Epithelial cell of esophagus (primary cell): ENCODE measurements around the gene FANCD2.
A peak's percentile ranks its signal among the peaks of the same experiment; 100 is the strongest.
"Not testable (repeated sequence)": the region's sequence is repeated elsewhere in the genome, so short reads cannot be mapped to it uniquely, and the experiment has no call there.

Experiments used
- DNase-seq: peaks from one replicate; pipeline ENCODE4 v3.0.0; 2010; ENCODE audit warnings: low read depth
- H3K4me3 ChIP-seq: 2 replicates; pipeline ENCODE4 v1.5.1; 2011; ENCODE audit warnings: mild to moderate bottlenecking, low read length, control low read depth
- TF ChIP-seq, protein P1 (sequence below): IDR thresholded peaks from 2 replicates; pipeline ENCODE4 v1.5.1; 2011; ENCODE audit warnings: low read depth, mild to moderate bottlenecking, low read length, control low read depth, inconsistent platforms; ENCODE audit not compliant: insufficient read depth; ENCODE audit errors: missing control alignments

Gene FANCD2

DNA sequence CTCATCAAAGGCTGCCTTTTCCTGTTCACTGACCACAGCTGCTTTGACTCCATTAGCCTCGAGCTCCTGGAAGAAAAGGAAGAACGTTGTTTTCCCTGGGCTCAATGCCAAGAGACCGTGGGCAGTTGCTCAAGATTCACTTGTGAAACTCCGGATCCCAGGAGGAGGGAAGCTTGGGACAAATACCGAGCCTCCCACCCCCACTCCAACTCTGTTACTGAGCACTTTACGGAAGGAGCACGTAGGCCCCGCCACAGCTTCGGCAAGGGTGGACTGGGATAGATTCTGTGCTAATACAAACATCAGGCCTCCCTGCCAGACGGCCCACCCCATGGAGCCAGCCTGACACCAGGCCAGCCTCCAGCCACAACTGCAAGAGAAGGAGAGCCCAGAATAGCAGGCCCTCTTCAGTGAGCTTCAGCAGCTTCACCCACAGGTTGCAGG, 10.8 kb upstream of the FANCD2 start:
- H3K4me3 ChIP-seq, result no peak overlapping the region
- peak; percentile 78 for DNase-seq

DNA sequence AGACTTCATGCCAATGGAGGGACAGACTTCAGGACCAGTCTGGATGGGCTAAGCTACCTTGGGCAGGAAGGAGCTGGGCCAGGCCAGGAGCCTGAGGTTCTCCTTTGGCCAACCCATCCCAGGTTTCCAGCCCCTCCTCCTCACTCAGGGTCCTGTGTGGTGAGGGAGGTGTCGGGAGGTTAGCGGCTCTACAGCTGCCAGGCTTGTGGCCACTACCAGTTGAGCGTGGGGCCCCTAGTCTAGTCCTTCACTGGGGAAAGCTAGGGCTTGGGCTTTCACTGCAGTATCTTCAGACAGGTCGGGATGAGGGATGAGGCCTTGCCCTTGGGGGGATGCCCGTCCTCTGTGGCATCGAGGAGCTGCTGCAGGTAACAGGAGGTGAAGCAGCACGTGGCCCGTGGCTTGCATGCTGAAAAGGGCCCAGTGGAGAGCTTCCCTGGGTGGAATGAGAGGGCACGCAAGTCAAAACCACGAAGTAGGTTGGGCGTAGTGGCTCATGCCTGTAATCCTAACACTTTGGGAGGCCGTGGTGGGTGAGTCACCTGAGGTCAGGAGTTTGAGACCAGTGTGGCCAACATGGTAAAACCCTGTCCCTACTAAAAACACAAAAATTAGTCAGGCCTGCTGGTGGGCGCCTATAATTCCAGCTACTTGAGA, 8.5 kb upstream of the FANCD2 start:
- no peak overlapping the region for H3K4me3 ChIP-seq
- no peak for DNase-seq
- TF ChIP-seq, protein P1, sequence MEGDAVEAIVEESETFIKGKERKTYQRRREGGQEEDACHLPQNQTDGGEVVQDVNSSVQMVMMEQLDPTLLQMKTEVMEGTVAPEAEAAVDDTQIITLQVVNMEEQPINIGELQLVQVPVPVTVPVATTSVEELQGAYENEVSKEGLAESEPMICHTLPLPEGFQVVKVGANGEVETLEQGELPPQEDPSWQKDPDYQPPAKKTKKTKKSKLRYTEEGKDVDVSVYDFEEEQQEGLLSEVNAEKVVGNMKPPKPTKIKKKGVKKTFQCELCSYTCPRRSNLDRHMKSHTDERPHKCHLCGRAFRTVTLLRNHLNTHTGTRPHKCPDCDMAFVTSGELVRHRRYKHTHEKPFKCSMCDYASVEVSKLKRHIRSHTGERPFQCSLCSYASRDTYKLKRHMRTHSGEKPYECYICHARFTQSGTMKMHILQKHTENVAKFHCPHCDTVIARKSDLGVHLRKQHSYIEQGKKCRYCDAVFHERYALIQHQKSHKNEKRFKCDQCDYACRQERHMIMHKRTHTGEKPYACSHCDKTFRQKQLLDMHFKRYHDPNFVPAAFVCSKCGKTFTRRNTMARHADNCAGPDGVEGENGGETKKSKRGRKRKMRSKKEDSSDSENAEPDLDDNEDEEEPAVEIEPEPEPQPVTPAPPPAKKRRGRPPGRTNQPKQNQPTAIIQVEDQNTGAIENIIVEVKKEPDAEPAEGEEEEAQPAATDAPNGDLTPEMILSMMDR, result no peak

More for the DNA sequence above, 10.8 kb upstream of the FANCD2 start:
- TF ChIP-seq, protein P1, result no peak

DNA sequence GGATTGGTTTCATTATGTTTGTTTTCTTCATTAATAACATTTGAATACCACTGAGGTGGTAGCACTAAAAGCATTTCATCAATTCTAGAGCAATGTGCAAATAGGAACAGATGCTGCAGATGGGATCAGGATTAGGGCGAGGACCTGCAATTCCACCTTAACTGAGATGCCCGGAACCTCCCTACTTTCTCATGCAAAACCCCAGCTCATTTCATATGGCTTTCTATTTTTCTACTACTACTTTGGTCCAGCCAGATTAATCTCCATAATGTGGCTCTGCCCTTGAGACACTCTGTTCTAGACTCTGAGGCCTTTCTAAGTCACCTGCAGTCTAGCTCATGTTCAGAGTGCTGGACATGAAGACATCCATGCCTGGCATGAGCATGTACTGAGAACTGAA, 7.4 kb upstream of the FANCD2 start:
- not testable (repeated sequence) for H3K4me3 ChIP-seq, DNase-seq

DNA sequence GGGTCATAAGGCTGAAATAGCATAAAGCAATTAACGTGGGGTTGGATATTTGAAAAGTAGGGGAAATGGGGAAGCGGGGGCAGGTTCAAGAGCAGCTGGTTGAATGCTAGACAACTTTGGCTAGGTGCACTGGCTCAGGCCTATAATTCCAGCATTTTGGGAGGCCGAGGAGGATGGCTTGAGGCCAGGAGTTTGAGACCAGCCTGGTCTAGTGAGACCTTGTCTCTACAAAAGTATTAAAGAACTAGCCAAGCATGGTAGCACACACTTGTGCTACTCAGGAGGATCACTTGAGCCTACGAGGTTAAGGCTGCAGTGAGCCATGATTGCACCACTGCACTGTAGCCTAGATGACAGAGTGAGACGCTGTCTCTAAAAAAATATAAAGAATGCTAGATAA, 6.9 kb upstream of the FANCD2 start:
- no peak for DNase-seq
- H3K4me3 ChIP-seq, result no peak overlapping the region
- TF ChIP-seq, protein P1, result no peak

DNA sequence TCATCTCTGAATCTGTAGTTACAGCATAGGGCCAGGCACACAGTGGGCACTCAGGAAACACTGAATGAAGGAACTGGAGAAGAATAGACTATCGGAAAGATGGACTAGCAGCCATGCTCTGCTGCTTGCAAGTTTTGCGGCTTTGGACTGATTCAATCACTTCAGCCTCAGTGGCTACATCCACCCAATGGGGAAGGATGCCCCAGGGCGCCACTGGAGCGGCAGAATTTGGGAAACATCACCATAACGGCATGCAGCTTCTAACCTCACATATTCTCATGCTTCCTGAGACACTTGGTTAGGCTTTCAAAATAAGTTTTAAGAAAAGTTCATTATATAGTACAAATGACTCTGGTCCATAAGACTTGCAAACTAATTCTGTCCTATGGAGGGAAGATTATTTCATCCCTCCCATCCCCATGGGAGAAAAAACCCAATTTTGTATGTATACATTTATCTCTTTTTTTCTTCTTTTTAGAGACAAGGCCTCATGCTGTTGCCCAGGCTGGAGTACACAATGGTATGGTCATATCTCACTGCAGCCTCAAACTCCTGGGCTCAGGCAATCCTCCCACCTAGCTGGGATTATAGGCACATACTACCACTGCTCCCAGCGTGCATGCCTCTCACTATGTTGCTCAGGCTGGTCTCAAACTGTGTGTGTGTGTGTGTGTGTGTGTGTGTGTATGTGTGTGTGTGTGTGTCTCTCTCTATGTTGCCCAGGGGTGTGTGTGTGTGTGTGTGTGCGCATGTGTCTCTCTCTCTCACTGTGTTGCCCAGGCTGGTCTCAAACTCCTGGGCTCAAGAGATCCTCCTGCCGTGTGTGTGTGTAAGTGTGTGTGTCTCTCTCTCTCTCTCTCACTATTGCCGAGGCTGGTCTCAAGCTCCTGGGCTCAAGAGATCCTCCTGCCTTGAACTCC, 4.1 kb upstream of the FANCD2 start:
- no peak for DNase-seq
- TF ChIP-seq, protein P1, result no peak
- no peak overlapping the region for H3K4me3 ChIP-seq

DNA sequence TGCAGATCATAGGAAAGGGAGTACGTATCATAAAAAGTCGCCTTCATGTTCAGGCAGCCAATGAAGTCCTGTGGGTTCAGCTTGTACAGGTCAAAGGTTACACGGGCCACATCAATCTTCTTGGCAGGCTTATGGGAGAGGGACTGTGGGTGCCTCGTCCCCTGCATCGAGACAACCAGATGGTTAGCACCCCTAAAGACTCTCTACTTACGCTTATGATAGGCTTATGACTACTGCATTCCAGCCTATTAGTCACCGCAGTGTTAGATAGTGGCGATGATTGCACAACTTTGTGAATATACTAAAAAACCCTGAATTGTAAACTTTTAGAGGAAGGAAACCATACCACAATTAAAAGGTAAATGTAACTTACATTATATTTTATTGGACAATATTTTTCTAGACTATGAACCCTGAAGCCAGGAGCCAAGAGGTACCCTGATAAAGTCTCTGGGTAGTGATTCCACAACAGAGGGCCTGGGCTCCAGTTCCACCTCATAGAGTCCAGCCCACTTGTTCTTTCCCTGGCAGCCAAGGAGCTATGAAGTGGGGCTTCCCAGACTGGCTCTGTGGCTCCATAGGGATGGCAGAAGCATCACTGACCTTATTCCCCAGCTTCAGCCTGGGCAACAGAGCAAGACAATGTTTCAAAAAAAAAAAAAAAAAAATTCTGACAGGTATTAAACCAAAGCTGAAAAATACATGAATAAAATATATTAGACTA, 2.5 kb upstream of the FANCD2 start:
- peak; percentile 80 for DNase-seq
- TF ChIP-seq, protein P1, result no peak
- no peak overlapping the region for H3K4me3 ChIP-seq
